Hindlimb muscle (tissue), 1 donor: ENCODE results near the gene ABCF2. TPM values are rescaled to one million over a fixed set of nuclear protein-coding genes. Genes with fewer than 3 reads are reported as not detected.

Experiments
- DNase-seq: peaks from one replicate; pipeline ENCODE4 v3.0.0-alpha.2; 2013
- polyA plus RNA-seq: library from polyadenylated mRNA; unstranded; fragments of 120-200 nt; gene quantifications from one replicate; pipeline ENCODE4 v1.2.1, GENCODE V29; 2013; ENCODE audit not compliant: insufficient read length

The ABCF2 gene
- polyA plus RNA-seq, 1 donor, result 18.7 TPM

DNA sequence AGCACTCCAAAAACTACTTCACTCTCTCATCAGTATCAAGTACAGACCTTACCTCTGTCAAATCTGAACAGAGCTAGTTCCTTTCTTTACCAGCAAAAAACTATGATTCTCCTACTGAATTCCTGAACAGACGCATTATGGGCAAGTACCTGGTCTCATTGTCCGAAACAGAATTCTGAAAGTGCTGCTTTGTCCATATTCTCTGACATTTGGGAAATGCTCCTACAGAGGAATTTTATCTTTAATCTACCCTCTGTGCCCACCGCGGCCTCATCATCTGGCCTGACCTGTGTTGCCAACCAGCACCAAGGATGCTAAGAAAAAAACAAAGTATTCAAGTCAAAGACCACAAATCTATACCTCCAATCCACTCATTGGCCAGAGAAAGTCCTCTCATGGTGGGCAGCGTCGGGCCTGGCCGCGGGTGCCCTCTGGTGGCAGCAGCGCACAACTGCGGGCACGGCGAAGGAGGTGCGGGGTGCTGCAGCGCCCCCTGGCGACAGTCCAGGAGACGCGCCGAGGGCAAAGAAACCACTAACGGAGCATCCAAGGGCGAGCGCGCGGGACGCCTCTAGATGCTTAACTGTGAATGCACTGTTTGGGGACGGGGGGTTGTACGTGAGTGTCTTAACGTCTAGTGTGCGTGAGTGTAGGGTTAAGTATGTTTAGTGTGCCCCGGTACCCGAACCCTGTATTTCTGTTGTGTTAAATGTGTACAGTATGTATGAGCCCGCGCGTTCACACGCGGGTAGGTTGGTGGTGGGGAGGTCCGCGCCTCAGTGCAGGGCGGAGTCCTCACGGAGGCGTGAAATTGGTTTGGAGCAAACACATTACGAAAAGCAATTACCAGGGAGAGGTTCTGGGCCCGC, 54.5 kb downstream of the ABCF2 start:
- peak; percentile 73 for DNase-seq

DNA sequence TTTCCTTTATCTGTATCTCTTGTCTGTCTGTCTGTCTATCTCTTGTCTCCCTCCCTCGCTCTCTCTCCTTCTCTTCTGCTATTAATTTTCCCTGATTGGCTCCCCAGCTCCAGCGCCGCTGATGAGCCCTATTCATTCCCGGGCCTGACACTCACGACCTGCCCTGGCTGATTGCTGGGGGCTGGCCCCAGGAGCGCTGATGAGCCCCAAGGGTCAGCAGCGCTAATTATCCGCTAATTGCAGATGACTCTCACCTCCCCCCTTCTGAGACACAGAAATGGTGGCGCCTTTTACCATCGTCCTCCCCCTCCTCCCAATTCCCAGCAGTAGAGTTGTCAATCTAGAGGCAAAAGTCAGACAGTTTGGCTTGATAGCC, 58.2 kb downstream of the ABCF2 start:
- no peak for DNase-seq

DNA sequence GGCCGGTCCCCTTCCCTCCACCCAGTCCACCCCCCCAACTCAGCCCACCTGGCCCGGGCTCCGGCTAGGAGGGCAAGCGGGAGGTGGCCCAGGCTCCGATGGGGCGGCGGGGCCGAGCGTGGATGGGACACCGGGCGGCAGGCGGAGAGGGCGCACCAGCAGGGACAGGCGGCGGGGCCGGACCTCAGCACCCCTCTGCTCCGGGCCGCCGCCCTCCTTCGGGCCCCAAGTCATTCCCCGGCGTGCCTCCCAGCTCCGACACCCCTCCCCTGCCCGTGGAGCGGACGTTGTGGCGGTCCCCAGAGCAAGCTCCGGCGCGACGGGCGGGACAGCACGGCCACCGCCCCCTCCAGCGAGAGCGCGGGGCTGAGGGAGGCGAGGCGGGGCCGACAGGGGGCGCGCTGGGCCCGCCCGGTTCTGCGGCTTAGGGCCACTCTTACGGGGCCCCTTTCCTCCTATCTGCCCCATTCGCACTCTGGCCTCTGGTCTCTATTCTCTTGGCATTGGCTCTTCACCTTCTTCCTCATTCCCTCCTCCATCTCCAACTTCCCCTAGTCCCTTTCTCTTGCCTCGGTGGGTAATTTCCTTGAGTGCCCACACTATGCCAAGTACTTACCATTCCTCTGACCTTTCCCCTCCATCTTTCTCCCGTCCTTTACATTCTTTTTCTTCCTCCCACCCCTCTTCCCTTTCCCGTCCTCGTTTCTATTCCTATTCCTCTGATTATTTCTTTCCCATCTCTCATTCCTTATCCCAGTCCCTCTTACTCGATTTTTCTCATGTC, 58.8 kb downstream of the ABCF2 start:
- peak; percentile 30 for DNase-seq

DNA sequence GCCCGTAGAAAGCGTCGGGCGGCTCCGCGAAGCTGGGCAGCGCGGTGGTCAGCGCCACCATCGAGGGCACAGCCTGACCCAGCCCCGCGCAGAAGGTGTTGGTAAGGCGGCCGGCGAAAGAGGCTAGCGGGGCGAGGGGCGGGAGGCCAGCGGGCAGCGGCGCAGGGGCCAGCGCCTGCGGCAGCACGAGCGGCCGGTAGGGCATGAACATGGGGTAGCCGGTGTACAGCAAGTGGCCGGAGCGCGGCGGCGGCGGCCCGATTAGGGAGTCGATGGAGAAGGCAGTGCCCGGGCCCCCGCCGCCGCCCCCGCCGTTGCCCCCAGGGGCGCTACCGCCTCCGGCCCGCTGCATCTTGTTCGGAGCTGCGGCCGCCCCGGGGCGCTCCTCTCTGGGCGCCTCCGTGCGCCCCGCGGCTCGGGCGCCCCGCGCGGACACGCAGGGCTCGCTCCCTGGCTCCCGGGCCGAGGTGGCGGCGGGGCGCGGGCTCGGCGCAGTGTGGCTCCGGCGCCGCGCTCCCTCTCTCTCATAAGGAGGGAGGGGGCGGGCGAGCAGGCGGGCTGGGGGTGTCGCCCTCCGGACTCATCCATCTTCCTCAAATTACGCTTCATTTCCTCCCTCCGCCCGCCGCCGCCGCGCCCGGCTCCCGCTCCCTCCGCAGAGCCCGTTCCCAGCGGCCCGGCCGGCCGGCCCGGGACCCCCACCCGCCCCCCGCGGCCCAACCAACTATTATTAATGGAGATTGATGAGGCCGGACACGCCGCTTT, 59.6 kb downstream of the ABCF2 start, which contains the start of gene GBX1:
GBX1 (minus strand) TSS at position 498 of the 765 bp plus-strand sequence; CDS start at position 352, 146 bp downstream.
- DNase-seq, result peak; percentile 27

DNA sequence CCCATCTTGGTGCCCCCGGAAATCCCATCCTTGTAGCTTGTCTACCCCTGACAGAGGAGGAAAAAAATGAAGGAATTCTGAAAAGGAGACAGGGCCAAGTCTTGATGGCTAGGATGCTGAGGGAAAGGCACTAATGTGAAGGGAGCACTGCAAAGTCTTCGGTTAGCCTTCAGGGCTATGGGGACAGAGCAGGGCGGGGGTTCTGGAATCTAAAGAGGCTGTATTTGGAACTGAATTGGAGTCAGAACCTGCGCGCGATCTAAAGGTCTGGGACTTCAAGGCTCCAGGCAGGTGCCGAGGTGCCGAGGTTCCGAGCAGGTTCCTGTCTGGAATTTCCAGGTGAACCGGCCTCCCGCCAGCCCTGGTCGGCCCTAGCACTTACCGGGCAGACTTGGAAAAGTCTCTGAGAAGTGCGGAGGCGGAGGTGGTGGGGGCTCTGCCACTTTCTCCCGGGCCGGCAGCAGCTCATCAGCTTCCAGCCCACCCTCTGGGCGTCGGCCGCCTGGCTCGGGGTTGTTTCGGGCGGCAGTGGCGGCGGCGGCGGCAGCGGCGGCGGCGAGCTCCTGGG, 60.3 kb downstream of the ABCF2 start:
- DNase-seq, result no peak

Other genes starting within 250 kb of the ABCF2 start
- 29.3 TPM for gene KCNH2, start 248.9 kb downstream of the ABCF2 start, polyA plus RNA-seq
- gene NOS3, start 236.2 kb downstream of the ABCF2 start, polyA plus RNA-seq, result 9.2 TPM
- gene ATG9B, start 202.7 kb downstream of the ABCF2 start, polyA plus RNA-seq, result 0.72 TPM
- gene ABCB8, start 198.8 kb downstream of the ABCF2 start, polyA plus RNA-seq, result 19.9 TPM
- 4.2 TPM for gene ASIC3, start 178.7 kb downstream of the ABCF2 start, polyA plus RNA-seq
- 9.7 TPM for gene CDK5, start 169.3 kb downstream of the ABCF2 start, polyA plus RNA-seq
- 68.7 TPM for gene SLC4A2, start 167.6 kb downstream of the ABCF2 start, polyA plus RNA-seq
- gene FASTK, start 146.4 kb downstream of the ABCF2 start, polyA plus RNA-seq, result 75.9 TPM
- gene TMUB1, start 143.7 kb downstream of the ABCF2 start, polyA plus RNA-seq, result 44.9 TPM
- gene AGAP3, start 140.7 kb downstream of the ABCF2 start, polyA plus RNA-seq, result 89.6 TPM
- 2.7 TPM for gene GBX1, start 59.5 kb downstream of the ABCF2 start, polyA plus RNA-seq
- 8.2 TPM for gene ASB10, start 40.0 kb downstream of the ABCF2 start, polyA plus RNA-seq
- not detected for gene H2BK1, start 16.7 kb downstream of the ABCF2 start, polyA plus RNA-seq
- gene CHPF2, start 5.3 kb upstream of the ABCF2 start, polyA plus RNA-seq, result 22.2 TPM
- gene SMARCD3, start 21.5 kb upstream of the ABCF2 start, polyA plus RNA-seq, result 180 TPM
- 35.9 TPM for gene NUB1, start 114.6 kb upstream of the ABCF2 start, polyA plus RNA-seq
- 9.8 TPM for gene WDR86, start 182.8 kb upstream of the ABCF2 start, polyA plus RNA-seq
- gene CRYGN, start 212.9 kb upstream of the ABCF2 start, polyA plus RNA-seq, result 0.22 TPM